SK-N-SH (cell line): ENCODE results near the gene ELOVL6. TPM values are rescaled to one million over a fixed set of nuclear protein-coding genes. Genes with fewer than 3 reads are reported as not detected.

Experiments
- CTCF ChIA-PET: fragments of 300-600, 350-600 bp; formaldehyde crosslinking; extraction: SDS; loops from one replicate; lab custom pipeline; 2021; lab: Yijun Ruan, JAX
- POLR2A ChIA-PET: fragments of 350-600 bp; sonication (Branson Sonifier 250); formaldehyde crosslinking; extraction: SDS; loops from one replicate; lab custom pipeline; 2020; ENCODE audit warnings: antibody characterized with exemption, inconsistent platforms; lab: Yijun Ruan, JAX
- DNase-seq: peaks from one replicate; pipeline ENCODE4 v3.0.0; 2012
- H2AFZ ChIP-seq: fragments of 200-600 bp; sonication (generic); 2 replicates; pipeline ENCODE4 v1.8.1; 2016; ENCODE audit warnings: antibody characterized with exemption, mild to moderate bottlenecking, low read depth
- H3F3A ChIP-seq: fragments of 200-600 bp; sonication (generic); replicated peaks from 2 replicates; pipeline ENCODE3; 2016; ENCODE audit warnings: antibody characterized with exemption, mild to moderate bottlenecking; ENCODE audit not compliant: insufficient read depth
- H3K27ac ChIP-seq, 2 experiments: fragments of 200-500 bp in 1 of 2; fragments of 200-600 bp in 1 of 2; sonication (Bioruptor generic) in 1 of 2; sonication (generic), shearing (Covaris generic) in 1 of 2; 2 replicates each; pipeline versions ENCODE4 v1.5.1 to v1.6.1; 2014 to 2016; ENCODE audit warnings: low read depth in 2 of 2, inconsistent platforms in 1 of 2, low read length in 1 of 2, mild to moderate bottlenecking in 1 of 2, mixed read lengths in 1 of 2
- H3K27me3 ChIP-seq: fragments of 200-600 bp; sonication (generic), shearing (Covaris generic); 2 replicates; pipeline ENCODE4 v1.6.1; 2016; ENCODE audit warnings: mixed run types; ENCODE audit not compliant: insufficient read depth
- H3K36me3 ChIP-seq, 2 experiments: fragments of 200-500 bp in 1 of 2; fragments of 200-600 bp in 1 of 2; sonication (Bioruptor generic) in 1 of 2; sonication (generic) in 1 of 2; replicated peaks in 1 of 2; 2 replicates each; pipeline versions ENCODE3 to v1.5.1; 2014 to 2016; ENCODE audit warnings: low read length in 1 of 2, mild to moderate bottlenecking in 1 of 2; ENCODE audit not compliant: insufficient read depth in 2 of 2, control insufficient read depth in 1 of 2
- H3K4me1 ChIP-seq, 2 experiments: fragments of 200-500 bp in 1 of 2; fragments of 200-600 bp in 1 of 2; sonication (Bioruptor generic) in 1 of 2; sonication (generic), shearing (Covaris generic) in 1 of 2; 2 replicates each; pipeline versions ENCODE4 v1.5.1 to v1.6.1; 2014 to 2016; ENCODE audit warnings: low read depth in 1 of 2, low read length in 1 of 2, mixed run types in 1 of 2; ENCODE audit not compliant: insufficient read depth in 2 of 2, control insufficient read depth in 1 of 2
- H3K4me2 ChIP-seq: fragments of 200-600 bp; sonication (generic), shearing (Covaris generic); 2 replicates; pipeline ENCODE4 v1.6.1; 2017; ENCODE audit warnings: mixed run types
- H3K4me3 ChIP-seq, 2 experiments: fragments of 200-500 bp in 1 of 2; fragments of 200-600 bp in 1 of 2; sonication (Bioruptor generic) in 1 of 2; sonication (generic), shearing (Covaris generic) in 1 of 2; 2 replicates each; pipeline versions ENCODE4 v1.5.1 to v1.8.1; 2014 to 2016; ENCODE audit warnings: low read depth in 2 of 2, inconsistent platforms in 1 of 2, low read length in 1 of 2, mild to moderate bottlenecking in 1 of 2, mixed read lengths in 1 of 2, moderate library complexity in 1 of 2
- H3K79me2 ChIP-seq: fragments of 200-600 bp; sonication (generic); 2 replicates; pipeline ENCODE4 v1.8.1; 2017; ENCODE audit warnings: mild to moderate bottlenecking; ENCODE audit not compliant: insufficient read depth
- H3K9ac ChIP-seq: fragments of 200-600 bp; sonication (generic); 2 replicates; pipeline ENCODE4 v1.6.1; 2017; ENCODE audit warnings: mixed run types
- H3K9me2 ChIP-seq: fragments of 200-600 bp; sonication (generic); 2 replicates; pipeline ENCODE4 v1.6.1; 2017; ENCODE audit warnings: mixed run types
- H3K9me3 ChIP-seq: fragments of 200-600 bp; sonication (generic); 2 replicates; pipeline ENCODE4 v1.6.1; 2017; ENCODE audit warnings: mixed run types, mild to moderate bottlenecking, moderate library complexity
- H4K20me1 ChIP-seq: fragments of 200-600 bp; sonication (generic); 2 replicates; pipeline ENCODE4 v1.6.1; 2017; ENCODE audit warnings: mild to moderate bottlenecking, mixed run types; ENCODE audit not compliant: insufficient read depth
- CTCF ChIP-seq: fragments of 200-600 bp; sonication (generic); IDR thresholded peaks from 2 replicates; pipeline ENCODE4 v1.6.1; 2017; ENCODE audit warnings: antibody characterized with exemption, mild to moderate bottlenecking, moderate library complexity
- ELF1 ChIP-seq: IDR thresholded peaks from 2 replicates; pipeline ENCODE4 v1.4.0; 2012
- EP300 ChIP-seq, 2 experiments: IDR thresholded peaks; 2 replicates each; pipeline versions ENCODE4 v1.4.0 to v1.6.1; 2012; ENCODE audit warnings: borderline replicate concordance in 1 of 2, low read depth in 1 of 2, low read length in 1 of 2
- FOSL2 ChIP-seq: IDR thresholded peaks from 2 replicates; pipeline ENCODE4 v1.4.0; 2012; ENCODE audit warnings: low read depth, mild to moderate bottlenecking, moderate library complexity, borderline replicate concordance
- FOXJ3 ChIP-seq: sonication (generic); formaldehyde crosslinking; IDR thresholded peaks from 2 replicates; pipeline ENCODE4 v1.5.1; 2020; ENCODE audit warnings: mild to moderate bottlenecking, missing genetic modification reagents
- GABPA ChIP-seq: IDR thresholded peaks from 2 replicates; pipeline ENCODE4 v1.4.0; 2012; ENCODE audit warnings: low read depth, mild to moderate bottlenecking
- GATA2 ChIP-seq: sonication (generic); formaldehyde crosslinking; IDR thresholded peaks from 2 replicates; pipeline ENCODE4 v1.5.0; 2020; ENCODE audit warnings: mild to moderate bottlenecking, missing genetic modification reagents
- IRF3 ChIP-seq: fragments of 150-350 bp; IDR thresholded peaks from 2 replicates; pipeline ENCODE4 v1.6.1; 2016; ENCODE audit warnings: mild to moderate bottlenecking, low read depth, low read length
- JUND ChIP-seq: IDR thresholded peaks from 2 replicates; pipeline ENCODE4 v1.4.0; 2012
- MEF2A ChIP-seq: IDR thresholded peaks from 2 replicates; pipeline ENCODE4 v1.4.0; 2012; ENCODE audit warnings: low read depth, borderline replicate concordance
- NFIC ChIP-seq: IDR thresholded peaks from 2 replicates; pipeline ENCODE4 v1.4.0; 2012; ENCODE audit warnings: borderline replicate concordance
- RCOR1 ChIP-seq: fragments of 150-350 bp; IDR thresholded peaks from 2 replicates; pipeline ENCODE4 v1.6.1; 2017; ENCODE audit warnings: antibody characterized with exemption, low read length
- RFX5 ChIP-seq: IDR thresholded peaks from 2 replicates; pipeline ENCODE4 v1.6.1; 2012; ENCODE audit warnings: mild to moderate bottlenecking, improper control_type of control experiment, low read length
- RXRA ChIP-seq: IDR thresholded peaks from 2 replicates; pipeline ENCODE4 v1.4.0; 2012; ENCODE audit warnings: low read depth, mild to moderate bottlenecking, borderline replicate concordance
- TCF12 ChIP-seq: IDR thresholded peaks from 2 replicates; pipeline ENCODE4 v1.4.0; 2012
- TEAD4 ChIP-seq: IDR thresholded peaks from 2 replicates; pipeline ENCODE4 v1.4.0; 2012; ENCODE audit warnings: mild to moderate bottlenecking, borderline replicate concordance; ENCODE audit not compliant: insufficient read depth
- USF1 ChIP-seq: IDR thresholded peaks from 2 replicates; pipeline ENCODE4 v1.4.0; 2012; ENCODE audit warnings: low read depth, borderline replicate concordance
- YY1 ChIP-seq: IDR thresholded peaks from 2 replicates; pipeline ENCODE4 v1.4.0; 2012; ENCODE audit warnings: low read depth, mild to moderate bottlenecking
- WGBS: methylation state at CpG from one replicate; pipeline ENCODE4 v1.1.6; 2017; ENCODE audit warnings: low lambda C conversion rate; 5-methylcytosine and 5-hydroxymethylcytosine counted together
- polyA plus RNA-seq, 3 experiments: library from polyadenylated mRNA; depleted of rRNA; stranded (reverse); fragments of >200 nt; gene quantifications; 2 replicates each; pipeline ENCODE4 v1.2.3, GENCODE V29; 2012

The ELOVL6 gene
- polyA plus RNA-seq, 1 of the 3 experiments (the other 2 are of a cell fraction): 9.0 TPM

- WGBS: 82% methylated on average over 5 of the region's 5 CpGs
- no peaks in the 10 kb centered on the region for H4K20me1 ChIP-seq
- POLR2A ChIA-PET: no interaction called here
- no peak overlapping the region for H3K4me3 ChIP-seq
- no peaks in the 10 kb centered on the region for H3K9me3 ChIP-seq
- H3K9ac ChIP-seq: no peak overlapping the region
- DNase-seq: peak; percentile 11
- no peak overlapping the region for H2AFZ ChIP-seq
- H3K27me3 ChIP-seq: no peaks in the 10 kb centered on the region
- H3K4me2 ChIP-seq: no peak overlapping the region
- H3F3A ChIP-seq: peaks cover 2% of the 10 kb centered on the region
- CTCF ChIA-PET: interaction anchor here (1.0 to 4.2 kb wide), 6 partner anchors 12 to 472 kb away, joined by 3 to 28 read pairs (median 3); no protein-coding TSS in a partner anchor
- TF ChIP-seq TCF12 (0 out of 2 replicates have a peak, but pooled peaks have one; percentile 29), FOSL2 (no peak), RCOR1 (0 out of 2 replicates have a peak, but pooled peaks have one; percentile 34), RXRA (no peak)
- peaks cover 0 to 5% of the 10 kb centered on the region in 2 experiments for H3K36me3 ChIP-seq
- no peak overlapping the region; a peak in 1 of 4 replicates for H3K27ac ChIP-seq
- H3K79me2 ChIP-seq: no peaks in the 10 kb centered on the region
- H3K9me2 ChIP-seq: no peaks in the 10 kb centered on the region
- peaks cover 0 to 13% of the 10 kb centered on the region in 2 experiments; a peak in 1 of 4 replicates for H3K4me1 ChIP-seq
These were observed 151.8 kb downstream of the ELOVL6 start for GRCh38 chr4:110046588-110047049.

- ChIA-PET CTCF (interaction anchor here (0.6 to 1.8 kb wide), 3 partner anchors 37 to 1123 kb away, joined by 3 to 7 read pairs (median 3); no protein-coding TSS in a partner anchor), POLR2A (no interaction called here)
- TF ChIP-seq IRF3 (no peak), ELF1 (no peak), RXRA (no peak), NFIC (no peak), GABPA (no peak), TCF12 (no peak), FOXJ3 (CRISPR knock-in tag) (no peak), EP300 (IDR thresholded peaks at IDR 0.05; ENCODE audit: borderline replicate concordance in 1 of 2, low read depth in 1 of 2, low read length in 1 of 2) (no peak), TEAD4 (no peak), CTCF (no peak), RFX5 (no peak), YY1 (no peak), MEF2A (no peak), JUND (no peak), USF1 (no peak), GATA2 (CRISPR knock-in tag) (no peak)
- Histone ChIP-seq H3K9ac (no peak overlapping the region), H3F3A (peaks cover 2% of the 10 kb centered on the region), H3K36me3 (no peaks in the 10 kb centered on the region), H3K9me2 (no peaks in the 10 kb centered on the region), H3K4me3 (no peak overlapping the region), H3K27me3 (no peaks in the 10 kb centered on the region), H4K20me1 (no peaks in the 10 kb centered on the region), H2AFZ (no peak overlapping the region), H3K79me2 (no peaks in the 10 kb centered on the region), H3K9me3 (no peaks in the 10 kb centered on the region), H3K4me2 (no peak overlapping the region), H3K4me1 (peaks cover 0 to 13% of the 10 kb centered on the region in 2 experiments; a peak in 1 of 4 replicates), H3K27ac (no peak overlapping the region)
- no peak for DNase-seq
- 62% methylated on average over 13 of the region's 13 CpGs for WGBS
These were observed 155.6 kb downstream of the ELOVL6 start for GRCh38 chr4:110042545-110043517.
